Stimulated activated CD4-positive, alpha-beta T cell treated with anti-CD3 and anti-CD28 coated beads, TNF-alpha, amount 100 ng/mL, for 4 hours (primary cell): Measurements from ENCODE around the gene TMEM201.

Source experiments
- DNase-seq, 3 experiments: peaks; one replicate each; pipeline ENCODE4 v3.0.0-alpha.2; 2020; ENCODE audit warnings: low read depth in 3 of 3

TMEM201 gene

GRCh38 chr1:9653491-9654050, 64.9 kb downstream of the TMEM201 start:
- peak in 1 of 3 experiments; percentile 17 for DNase-seq

- DNase-seq = peak in 1 of 3 experiments; percentile 18
These were observed 65.5 kb downstream of the TMEM201 start for GRCh38 chr1:9654051-9654833.

- DNase-seq = peak in 1 of 3 experiments; percentile 40
These were observed 66.4 kb downstream of the TMEM201 start for GRCh38 chr1:9654834-9655723.

GRCh38 chr1:9655836-9656235, 67.1 kb downstream of the TMEM201 start:
- no peak for DNase-seq

GRCh38 chr1:9657521-9658032, 68.9 kb downstream of the TMEM201 start:
- no peak for DNase-seq

GRCh38 chr1:9658199-9658598, 69.5 kb downstream of the TMEM201 start:
- DNase-seq = no peak

- no peak for DNase-seq
These were observed 70.6 kb downstream of the TMEM201 start for GRCh38 chr1:9659328-9659727.

- no peak for DNase-seq
These were observed 74.5 kb downstream of the TMEM201 start for GRCh38 chr1:9663257-9663656.
